Measurements from ENCODE around the gene ITGAD.

DNA sequence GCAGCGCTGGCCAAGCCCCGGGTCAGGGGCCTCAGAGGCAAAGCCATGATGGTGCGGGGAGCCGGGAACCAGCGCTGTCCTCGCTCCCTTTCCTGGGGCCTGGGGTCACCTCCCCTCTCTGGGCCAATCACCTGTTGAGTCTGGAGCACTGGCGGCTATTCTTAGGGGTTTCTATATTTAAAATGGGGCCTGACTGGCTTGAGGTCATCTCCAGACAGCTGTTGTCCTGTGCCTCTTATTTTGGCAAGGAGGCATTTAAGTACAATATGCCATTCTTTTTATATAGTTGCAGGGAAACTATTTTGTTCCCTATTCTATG lies 35.1 kb downstream of the ITGAD start, which contains the start of gene COX6A2:
- TF ChIP-seq CTCF (IDR thresholded peaks at IDR 0.05; ENCODE audit: low read depth, low read length, poor library complexity, severe bottlenecking) = no peak
- no peak for TF ChIP-seq EZH2phosphoT487 (IDR thresholded peaks at IDR 0.05; ENCODE audit: borderline replicate concordance, low read length)
